Measurements from ENCODE around the gene STATH.

The STATH gene

GRCh38 chr4:69995526-69996016 is at the start of gene STATH:
STATH (plus strand) TSS chr4:69995966; CDS start chr4:69998438, 2,472 bp downstream.
- TF ChIP-seq CTCF (IDR thresholded peaks at IDR 0.05; ENCODE audit: insufficient read depth, low read length, poor library complexity, severe bottlenecking) (no peak), EZH2phosphoT487 (conservative IDR thresholded peaks at IDR 0.05; ENCODE audit: low read length) (no peak)
- no peaks in the 10 kb centered on the region for H3K9me2 ChIP-seq (replicated peaks; ENCODE audit: insufficient read depth, low read length)
- no peaks in the 10 kb centered on the region for H3K9me3 ChIP-seq (ENCODE audit: insufficient read depth, low read length)
- no peak within 1 kb of the TSS for H3K9ac ChIP-seq (ENCODE audit: low read length)
- H3K27ac ChIP-seq (ENCODE audit: low read depth, low read length): no peak within 1 kb of the TSS
- H2AFZ ChIP-seq (ENCODE audit: low read depth, low read length, severe bottlenecking): no peak within 1 kb of the TSS
- H3F3A ChIP-seq (ENCODE audit: insufficient read depth): no peaks in the 10 kb centered on the region
- no peaks in the 10 kb centered on the region for H4K20me1 ChIP-seq (ENCODE audit: low read depth, low read length)
- H3K27me3 ChIP-seq (ENCODE audit: low read length): no peaks in the 10 kb centered on the region
- no peak within 1 kb of the TSS for H3K4me2 ChIP-seq (ENCODE audit: low read depth, low read length, poor library complexity, severe bottlenecking)
- no peaks in the 10 kb centered on the region for H3K36me3 ChIP-seq (ENCODE audit: low read length)
- no peak within 1 kb of the TSS for H3K4me3 ChIP-seq (ENCODE audit: insufficient read depth, low read length, poor library complexity, severe bottlenecking)
- H3K79me2 ChIP-seq (ENCODE audit: insufficient read depth, low read length): no peaks in the 10 kb centered on the region

GRCh38 chr4:69951602-69952001 is 44.2 kb upstream of the STATH start:
- TF ChIP-seq EZH2phosphoT487 (conservative IDR thresholded peaks at IDR 0.05; ENCODE audit: low read length) (no peak), CTCF (IDR thresholded peaks at IDR 0.05; ENCODE audit: insufficient read depth, low read length, poor library complexity, severe bottlenecking) (no peak)
- Histone ChIP-seq H4K20me1 (ENCODE audit: low read depth, low read length) (no peaks in the 10 kb centered on the region), H3K9ac (ENCODE audit: low read length) (no peak overlapping the region), H3K9me3 (ENCODE audit: insufficient read depth, low read length) (no peaks in the 10 kb centered on the region), H3K9me2 (replicated peaks; ENCODE audit: insufficient read depth, low read length) (no peaks in the 10 kb centered on the region), H3F3A (ENCODE audit: insufficient read depth) (no peaks in the 10 kb centered on the region), H3K27ac (ENCODE audit: low read depth, low read length) (no peak overlapping the region), H2AFZ (ENCODE audit: low read depth, low read length, severe bottlenecking) (no peak overlapping the region), H3K4me2 (ENCODE audit: low read depth, low read length, poor library complexity, severe bottlenecking) (no peak overlapping the region), H3K79me2 (ENCODE audit: insufficient read depth, low read length) (no peaks in the 10 kb centered on the region), H3K36me3 (ENCODE audit: low read length) (no peaks in the 10 kb centered on the region), H3K27me3 (ENCODE audit: low read length) (no peaks in the 10 kb centered on the region), H3K4me3 (ENCODE audit: insufficient read depth, low read length, poor library complexity, severe bottlenecking) (no peak overlapping the region)

- H2AFZ ChIP-seq (ENCODE audit: low read depth, low read length, severe bottlenecking): no peak overlapping the region
- no peaks in the 10 kb centered on the region for H3K9me3 ChIP-seq (ENCODE audit: insufficient read depth, low read length)
- no peak overlapping the region for H3K27ac ChIP-seq (ENCODE audit: low read depth, low read length)
- H3K4me3 ChIP-seq (ENCODE audit: insufficient read depth, low read length, poor library complexity, severe bottlenecking): no peak overlapping the region
- H3K9me2 ChIP-seq (replicated peaks; ENCODE audit: insufficient read depth, low read length): no peaks in the 10 kb centered on the region
- TF ChIP-seq EZH2phosphoT487 (conservative IDR thresholded peaks at IDR 0.05; ENCODE audit: low read length) (no peak), CTCF (IDR thresholded peaks at IDR 0.05; ENCODE audit: insufficient read depth, low read length, poor library complexity, severe bottlenecking) (no peak)
- H3K79me2 ChIP-seq (ENCODE audit: insufficient read depth, low read length): no peaks in the 10 kb centered on the region
- H3K36me3 ChIP-seq (ENCODE audit: low read length): no peaks in the 10 kb centered on the region
- no peaks in the 10 kb centered on the region for H3F3A ChIP-seq (ENCODE audit: insufficient read depth)
- no peak overlapping the region for H3K9ac ChIP-seq (ENCODE audit: low read length)
- H4K20me1 ChIP-seq (ENCODE audit: low read depth, low read length): no peaks in the 10 kb centered on the region
- H3K27me3 ChIP-seq (ENCODE audit: low read length): no peaks in the 10 kb centered on the region
- no peak overlapping the region for H3K4me2 ChIP-seq (ENCODE audit: low read depth, low read length, poor library complexity, severe bottlenecking)
These were observed 38.6 kb upstream of the STATH start for GRCh38 chr4:69957209-69957608.
